Inferior parietal cortex (tissue), 1 donor: ENCODE measurements around the gene AQP12B.
"Not testable (repeated sequence)": the region's sequence is repeated elsewhere in the genome, so short reads cannot be mapped to it uniquely, and the experiment has no call there.

ENCODE experiments used
- DNase-seq: peaks from one replicate; pipeline ENCODE4 v3.0.0-alpha.2; 2016; ENCODE audit errors: extremely low spot score

Gene AQP12B

GRCh38 chr2:240682431-240683224 is at the start of gene AQP12B:
AQP12B (minus strand) TSS chr2:240682885; CDS start chr2:240682837, 48 bp downstream.
- DNase-seq: not testable (repeated sequence)

- DNase-seq: no peak
Observed at GRCh38 chr2:240732184-240732583, 49.5 kb upstream of the AQP12B start.

GRCh38 chr2:240731178-240731545 is 48.5 kb upstream of the AQP12B start:
- no peak for DNase-seq

- DNase-seq: no peak
Observed at GRCh38 chr2:240730501-240731177, 48.0 kb upstream of the AQP12B start.

GRCh38 chr2:240728827-240729226 is 46.1 kb upstream of the AQP12B start:
- no peak for DNase-seq

GRCh38 chr2:240728361-240728760 is 45.7 kb upstream of the AQP12B start:
- no peak for DNase-seq

GRCh38 chr2:240727913-240728312 is 45.2 kb upstream of the AQP12B start:
- no peak for DNase-seq

GRCh38 chr2:240727439-240727838 is 44.8 kb upstream of the AQP12B start:
- DNase-seq: no peak

GRCh38 chr2:240726876-240727275 is 44.2 kb upstream of the AQP12B start:
- no peak for DNase-seq

GRCh38 chr2:240725671-240726070 is 43.0 kb upstream of the AQP12B start:
- DNase-seq: no peak

GRCh38 chr2:240725266-240725665 is 42.6 kb upstream of the AQP12B start:
- DNase-seq: no peak

GRCh38 chr2:240724431-240724830 is 41.7 kb upstream of the AQP12B start:
- no peak for DNase-seq

GRCh38 chr2:240723851-240724250 is 41.2 kb upstream of the AQP12B start:
- DNase-seq: no peak

GRCh38 chr2:240722796-240723735 is 40.4 kb upstream of the AQP12B start:
- no peak for DNase-seq

- no peak for DNase-seq
Observed at GRCh38 chr2:240722376-240722775, 39.7 kb upstream of the AQP12B start.

- DNase-seq: no peak
Observed at GRCh38 chr2:240721596-240722180, 39.0 kb upstream of the AQP12B start.

- DNase-seq: no peak
Observed at GRCh38 chr2:240720686-240721595, 38.3 kb upstream of the AQP12B start.

GRCh38 chr2:240719676-240720545 is 37.2 kb upstream of the AQP12B start:
- no peak for DNase-seq

GRCh38 chr2:240718896-240719490 is 36.3 kb upstream of the AQP12B start:
- no peak for DNase-seq
